ENCODE results near the gene LDLRAD4.
"Not testable (repeated sequence)": the region's sequence is repeated elsewhere in the genome, so short reads cannot be mapped to it uniquely, and the experiment has no call there.

Gene LDLRAD4

DNA sequence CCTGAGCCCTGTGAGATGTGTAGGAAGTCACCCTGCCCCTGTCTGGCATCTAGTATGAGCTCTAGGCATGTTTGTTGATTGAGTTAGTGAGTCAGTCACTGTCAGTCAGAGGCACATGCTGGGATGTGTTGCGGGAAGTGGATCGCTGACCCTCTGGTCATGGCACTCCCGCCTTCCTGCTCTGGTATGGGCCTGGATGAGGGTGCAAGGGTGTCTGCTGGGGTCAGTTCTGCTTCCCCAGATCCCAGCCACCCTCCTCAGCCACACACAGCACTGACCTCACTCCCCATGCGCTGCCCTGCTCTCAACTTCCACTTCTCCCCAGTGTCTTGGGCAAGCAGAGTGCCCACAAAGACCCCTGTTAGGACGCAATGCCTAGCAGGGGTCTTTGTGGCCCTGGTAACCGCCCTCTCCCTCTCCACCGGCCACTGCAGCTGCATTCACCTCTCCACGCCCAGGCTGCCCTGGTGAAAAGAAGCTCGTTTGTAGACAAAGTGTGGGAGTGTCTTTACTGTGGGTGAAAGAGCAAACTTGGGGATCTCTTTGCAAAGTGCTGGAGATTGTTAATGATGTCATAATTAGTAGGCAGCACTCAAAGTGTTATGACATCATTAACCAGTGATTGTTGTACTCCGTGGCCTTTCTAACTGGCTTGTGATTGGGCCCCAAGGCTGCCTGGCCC lies 252.1 kb downstream of the LDLRAD4 start:
- no peak for DNase-seq (ENCODE audit: low spot score)

DNA sequence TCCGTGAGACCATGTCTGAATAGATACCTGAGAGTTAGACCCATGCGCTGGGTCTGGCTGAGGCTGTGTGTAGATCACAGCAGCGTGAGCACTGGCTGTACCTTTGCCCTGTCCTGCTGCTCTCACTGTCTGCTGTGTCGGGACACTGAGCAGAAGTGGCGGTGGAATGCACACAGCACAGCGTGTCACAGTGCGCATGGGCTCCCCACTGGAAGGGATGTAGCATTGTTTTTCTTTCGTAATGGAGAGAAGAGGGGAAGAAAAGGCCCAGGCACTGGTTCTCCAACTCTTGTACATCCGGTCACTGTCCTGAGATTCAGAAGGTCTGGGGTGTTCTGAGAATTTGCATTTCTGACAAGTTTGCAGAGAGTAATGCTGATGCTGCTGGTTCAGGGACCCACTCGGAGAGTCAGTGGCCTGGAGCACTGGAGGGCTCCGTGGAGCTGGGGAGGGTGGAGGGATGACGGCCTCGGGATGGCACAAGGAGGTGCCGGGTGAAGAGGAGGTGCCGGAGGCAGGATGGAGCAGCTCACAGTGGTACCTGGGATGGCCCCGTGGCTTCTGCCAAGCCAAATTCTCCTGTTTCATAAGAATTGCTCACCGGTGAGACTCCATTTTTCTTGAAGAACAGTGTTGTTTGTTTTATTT lies 252.8 kb downstream of the LDLRAD4 start:
- no peak for DNase-seq (ENCODE audit: low spot score)

DNA sequence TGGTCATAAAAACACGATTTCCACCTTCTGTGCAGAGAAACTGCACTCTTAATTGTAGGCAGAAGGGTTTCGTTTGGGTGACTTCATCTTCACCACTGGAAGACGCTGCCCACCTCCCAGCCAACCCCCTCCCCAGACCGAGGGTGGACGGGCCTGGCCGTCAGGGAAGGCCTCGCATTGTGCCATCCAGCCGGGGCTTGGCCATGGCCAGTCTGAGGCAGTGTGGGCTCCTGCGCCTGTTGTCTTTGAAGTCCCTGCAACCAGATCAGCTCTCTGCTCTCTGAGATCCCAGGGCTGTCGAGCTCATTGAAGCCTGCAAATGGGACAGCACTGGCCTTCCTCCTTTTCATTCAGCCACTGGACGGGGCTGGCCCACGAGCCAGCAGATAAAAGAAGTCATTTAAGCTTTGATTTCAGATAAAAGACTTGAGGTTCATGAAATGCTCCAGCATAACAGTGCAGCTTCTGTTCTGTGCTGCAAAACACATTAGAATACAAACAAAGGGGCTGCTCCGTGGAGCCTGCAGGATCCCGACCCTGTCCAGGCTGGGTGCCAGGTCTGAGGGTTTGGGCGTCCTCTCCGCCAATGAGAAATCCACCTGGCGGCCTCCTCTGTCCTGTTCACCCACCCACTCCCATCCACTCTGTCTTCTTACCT lies 253.5 kb downstream of the LDLRAD4 start:
- DNase-seq (ENCODE audit: low spot score): peak; percentile 46

DNA sequence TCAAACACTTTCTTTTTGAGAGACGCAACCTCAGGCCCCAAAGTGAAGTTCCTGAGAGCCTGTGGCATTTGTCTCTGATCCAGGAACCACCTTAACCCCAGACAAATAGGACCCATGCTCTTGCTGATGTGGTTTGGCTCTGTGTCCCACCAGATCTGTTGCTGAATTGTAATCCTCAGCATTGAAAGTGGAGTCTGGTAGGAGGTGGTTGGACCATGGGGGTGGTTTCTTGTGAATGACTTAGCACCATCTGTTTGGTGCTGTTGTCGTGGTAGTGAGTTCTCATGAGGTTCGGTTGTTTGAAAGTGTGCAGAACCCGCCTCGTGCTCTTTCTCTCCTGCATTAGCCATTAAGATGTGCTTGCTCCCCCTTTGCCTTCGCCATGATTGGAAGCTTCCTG lies 255.2 kb downstream of the LDLRAD4 start:
- DNase-seq (ENCODE audit: low spot score): no peak

GRCh38 chr18:13474336-13474735 lies 255.8 kb downstream of the LDLRAD4 start:
- DNase-seq (ENCODE audit: low spot score): no peak

DNA sequence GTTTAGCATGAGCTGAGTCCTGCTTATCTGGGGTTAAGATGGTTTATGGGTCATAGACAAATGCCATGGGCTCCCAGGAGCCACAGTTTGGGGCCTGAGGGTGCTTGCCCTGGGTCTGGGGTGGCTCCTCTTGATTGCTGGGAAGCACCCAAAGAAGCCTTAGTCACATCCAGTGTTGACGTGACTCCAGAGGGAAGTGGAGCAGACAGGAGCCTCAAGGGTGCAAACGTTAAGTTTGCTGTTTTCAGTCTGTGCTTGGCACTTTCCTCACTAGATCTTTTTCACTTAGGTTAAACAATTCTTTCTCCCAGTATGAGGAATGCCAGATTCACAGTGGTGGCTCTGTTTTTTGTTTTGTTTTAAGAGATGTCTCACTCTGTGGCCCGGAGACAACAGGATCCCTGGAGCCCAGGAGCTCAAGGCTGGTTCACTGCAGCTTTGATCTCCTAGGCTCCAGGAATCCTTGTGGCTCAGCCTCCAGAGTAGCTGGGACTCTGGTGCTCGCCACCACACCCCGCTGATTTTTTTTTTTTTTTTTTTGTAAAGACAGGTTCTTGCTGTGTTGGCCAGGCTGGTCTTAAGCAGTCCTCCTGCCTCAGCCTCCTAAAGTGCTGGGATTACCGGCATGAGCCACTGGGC lies 256.5 kb downstream of the LDLRAD4 start:
- DNase-seq (ENCODE audit: low spot score): no peak

- not testable (repeated sequence) for DNase-seq (ENCODE audit: low spot score)
Observed at GRCh38 chr18:13476312-13476711, 257.8 kb downstream of the LDLRAD4 start.

DNA sequence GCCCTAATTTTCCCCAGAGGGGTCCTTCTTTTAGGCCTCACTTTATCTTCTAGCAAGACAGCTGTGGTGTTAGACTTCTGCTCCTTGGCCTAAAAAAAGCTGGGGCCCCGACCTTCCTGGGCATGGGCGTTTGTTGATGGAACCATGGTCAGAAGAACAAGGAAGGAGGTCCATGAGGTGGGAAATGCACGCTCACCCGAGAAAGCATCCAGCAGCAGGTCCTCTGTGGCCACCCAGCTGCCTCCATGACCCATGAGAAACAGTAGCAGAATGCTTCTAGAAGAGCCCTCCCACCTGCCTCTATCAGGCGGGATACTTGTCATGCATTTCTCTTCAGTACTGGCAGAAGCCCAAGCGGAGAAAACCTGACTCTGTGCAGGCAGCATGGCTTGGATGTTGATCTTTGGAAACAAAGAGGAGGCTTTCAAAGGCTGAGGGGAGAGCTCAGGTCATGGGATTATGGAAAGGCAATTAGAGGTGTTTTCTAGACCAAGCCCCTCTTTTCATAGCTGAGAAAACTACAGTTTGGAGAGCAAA lies 258.7 kb downstream of the LDLRAD4 start:
- DNase-seq (ENCODE audit: low spot score): no peak

- DNase-seq (ENCODE audit: low spot score): no peak
Observed at GRCh38 chr18:13480571-13481255, 262.2 kb downstream of the LDLRAD4 start.

DNA sequence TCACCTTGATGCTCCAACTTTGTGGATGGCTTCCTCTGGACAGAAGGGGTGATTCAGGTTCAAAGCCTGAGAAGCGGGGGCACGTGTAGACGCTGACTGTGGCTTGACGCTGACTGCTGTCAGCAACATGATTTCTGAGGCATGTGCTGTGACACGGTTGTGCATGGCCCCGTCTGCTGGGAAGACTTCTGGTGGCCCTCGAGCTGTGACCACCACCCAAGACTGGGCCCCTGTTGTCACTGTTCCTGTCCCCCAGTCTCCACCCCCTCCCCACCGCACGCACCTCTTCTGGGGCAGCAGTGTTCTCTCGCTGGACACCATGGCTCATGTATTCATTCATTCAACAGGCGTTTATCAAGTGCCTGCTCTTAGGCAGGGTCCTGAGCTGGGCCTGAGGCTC lies 262.8 kb downstream of the LDLRAD4 start:
- no peak for DNase-seq (ENCODE audit: low spot score)

DNA sequence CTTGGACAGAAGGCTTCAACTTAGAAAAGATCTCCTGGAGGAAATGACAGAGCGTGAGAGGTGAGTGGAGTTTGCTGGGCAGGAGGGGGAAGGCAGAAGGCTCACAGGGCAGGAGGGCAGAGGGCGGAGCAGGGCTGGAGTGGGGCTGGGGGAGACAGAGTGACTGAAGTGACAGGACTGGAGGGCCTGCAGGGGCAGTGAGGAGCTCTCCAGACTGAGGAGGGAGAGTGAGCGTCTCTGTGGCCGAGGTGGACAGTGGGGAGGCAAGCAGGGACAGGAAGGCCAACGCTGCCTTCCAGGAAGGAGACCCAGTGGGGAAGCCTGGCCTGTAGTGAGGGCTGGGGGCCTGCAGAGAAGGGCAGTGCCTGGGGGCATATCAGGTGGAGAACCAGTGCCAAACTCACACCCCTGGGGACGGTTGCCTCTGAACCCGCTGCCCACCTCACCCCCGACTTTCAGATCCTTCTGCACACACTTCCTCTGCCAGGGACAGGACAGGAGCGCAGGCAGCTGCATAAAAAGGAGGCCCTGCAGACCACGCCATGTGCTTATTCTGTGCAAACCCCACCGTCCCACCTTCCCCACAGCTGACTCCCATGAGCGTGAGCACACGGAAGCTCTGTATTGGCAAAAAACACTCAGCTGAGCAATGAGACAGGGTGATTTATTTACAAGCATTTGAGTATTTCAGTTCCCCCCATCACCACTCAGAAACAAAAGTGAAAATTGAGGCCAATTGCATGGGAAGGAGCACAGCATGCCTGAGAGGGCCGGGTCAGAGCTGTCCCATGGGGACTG lies 263.5 kb downstream of the LDLRAD4 start:
- no peak for DNase-seq (ENCODE audit: low spot score)

DNA sequence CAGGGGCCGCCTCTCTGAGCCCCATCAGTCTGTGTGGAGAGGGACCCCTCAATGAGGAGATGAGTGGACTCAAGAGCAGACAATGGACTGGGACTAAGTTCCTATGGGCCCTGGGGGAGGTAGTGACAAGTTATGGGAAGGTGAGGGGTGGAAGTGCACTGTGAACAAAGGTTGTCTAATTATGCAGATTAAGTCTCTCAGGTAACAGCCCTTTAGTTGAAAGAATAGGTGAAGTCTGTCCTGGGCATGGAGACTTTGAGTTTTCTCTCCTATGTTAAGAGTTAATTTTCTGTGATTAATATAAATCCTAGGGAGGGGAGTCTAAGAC lies 264.0 kb downstream of the LDLRAD4 start:
- no peak for DNase-seq (ENCODE audit: low spot score)

DNA sequence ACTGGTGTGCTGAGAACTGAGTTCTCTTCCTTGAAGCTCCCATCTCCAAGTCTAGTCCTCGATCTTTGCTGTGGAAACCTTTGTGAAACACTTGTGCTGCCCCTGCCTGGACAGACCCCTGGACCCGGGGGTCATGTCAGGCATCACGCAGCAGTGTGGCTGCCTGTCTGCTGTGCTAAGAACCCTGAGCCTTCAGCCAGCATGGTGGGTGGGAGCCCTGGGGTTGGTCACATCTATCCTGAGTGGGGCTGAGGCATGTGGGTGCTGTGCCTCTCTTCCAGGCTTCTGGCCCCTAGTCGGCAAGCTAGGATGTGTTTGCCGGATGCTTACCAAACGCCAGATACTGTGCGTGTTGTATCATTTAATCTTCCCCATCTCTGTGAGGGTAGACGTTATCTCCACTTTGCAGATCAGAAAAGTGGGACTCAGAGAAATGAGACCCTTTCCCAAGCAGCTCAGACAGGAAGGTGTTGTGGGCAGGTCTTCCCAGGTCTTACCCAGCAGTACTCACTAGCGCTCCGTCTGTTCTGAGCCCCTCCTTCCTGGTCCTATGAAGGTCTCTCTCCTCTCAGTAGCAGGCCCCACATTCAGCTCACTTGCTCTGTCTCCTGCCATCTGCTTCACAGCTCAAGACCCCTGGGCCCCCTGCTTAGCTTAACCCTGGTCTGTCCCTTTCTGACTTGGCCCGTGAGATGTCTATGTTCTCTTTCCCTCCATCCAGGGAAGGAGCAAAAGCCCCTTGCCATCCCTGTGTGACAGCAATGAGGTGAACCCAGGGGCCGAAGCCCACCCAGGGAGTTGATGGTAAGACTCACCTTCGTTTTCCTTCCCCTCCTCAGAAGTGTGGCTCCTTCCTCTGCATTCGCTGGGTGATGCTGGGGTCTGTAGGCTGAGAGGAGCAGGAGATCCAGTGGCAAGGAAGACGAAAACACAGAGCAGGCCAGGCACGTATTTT lies 265.0 kb downstream of the LDLRAD4 start:
- no peak for DNase-seq (ENCODE audit: low spot score)

DNA sequence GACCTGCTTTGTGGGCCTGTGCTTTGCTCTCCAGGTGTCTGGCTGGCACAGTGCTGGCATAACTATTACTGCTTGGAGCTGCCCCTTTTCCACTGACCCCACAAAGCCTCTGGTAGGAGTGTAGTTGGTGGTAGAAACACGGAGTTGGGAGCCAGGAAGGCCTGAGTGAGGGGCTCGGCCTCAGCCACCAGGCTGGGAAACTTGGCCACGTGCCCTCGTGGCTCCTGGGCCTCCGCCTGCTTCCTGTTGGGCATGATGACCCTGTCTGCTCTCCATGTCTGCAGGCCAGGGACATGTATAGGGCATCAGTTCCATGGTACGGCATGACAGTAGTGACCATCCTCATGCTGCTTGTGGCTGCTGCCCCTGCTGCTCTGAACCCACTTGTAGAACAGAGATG lies 266.6 kb downstream of the LDLRAD4 start:
- peak; percentile 5 for DNase-seq (ENCODE audit: low spot score)

DNA sequence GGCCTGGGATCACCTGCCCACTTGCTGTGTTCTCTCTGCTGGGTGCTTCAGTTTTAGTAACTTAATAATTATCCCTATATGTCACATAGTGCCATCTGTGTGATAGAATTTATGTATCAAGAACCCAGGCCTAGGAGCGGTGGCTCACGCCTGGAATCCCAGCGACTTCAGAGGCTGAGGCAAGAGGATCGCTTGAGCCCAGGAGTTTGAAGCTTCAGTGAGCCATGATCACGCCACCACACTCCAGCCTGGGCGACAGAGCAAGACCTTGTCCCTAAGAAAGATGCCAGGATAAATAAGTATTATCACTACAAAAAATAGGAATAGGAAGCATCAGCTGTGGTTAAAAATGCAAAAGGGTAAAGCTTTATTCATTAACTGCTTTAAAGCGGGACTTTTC lies 267.0 kb downstream of the LDLRAD4 start:
- DNase-seq (ENCODE audit: low spot score): no peak

DNA sequence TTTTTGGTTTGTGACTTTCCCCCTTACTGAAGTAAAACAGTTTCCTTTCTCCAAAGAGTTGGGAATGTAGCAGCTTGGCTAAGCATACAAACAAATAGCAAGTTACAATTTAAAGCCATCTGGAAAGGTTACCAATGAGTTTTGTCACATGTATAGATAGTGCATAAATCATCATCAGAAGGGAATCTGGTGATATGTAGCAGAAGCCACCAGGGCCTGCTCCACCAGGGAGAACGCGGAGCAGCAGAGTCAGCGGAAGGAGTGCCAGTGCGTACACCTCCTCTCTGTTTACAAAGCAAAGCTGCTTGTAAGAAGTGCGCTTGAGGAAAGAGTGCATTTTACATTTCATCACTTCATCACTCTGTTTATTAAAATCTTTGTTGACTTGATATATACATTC lies 267.7 kb downstream of the LDLRAD4 start:
- peak; percentile 4 for DNase-seq (ENCODE audit: low spot score)

DNA sequence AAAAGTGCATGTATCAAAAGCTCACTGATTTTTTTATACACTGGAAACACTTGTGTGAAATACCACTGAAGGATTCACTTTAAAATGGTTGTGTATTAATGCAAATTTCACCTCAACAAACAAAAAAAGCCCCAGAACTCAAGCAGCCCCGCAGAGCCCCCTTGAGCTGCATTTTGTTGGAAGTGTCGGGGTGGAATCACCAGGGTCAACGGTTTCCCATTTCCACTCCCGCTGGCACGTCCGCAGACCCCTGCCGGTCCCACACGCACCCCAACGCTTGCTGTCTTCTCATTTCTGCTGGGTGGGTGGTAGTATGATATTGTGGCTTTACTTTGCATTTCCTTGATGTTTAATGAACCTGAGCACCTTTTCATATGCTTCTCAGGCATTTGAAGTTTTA lies 268.1 kb downstream of the LDLRAD4 start:
- peak; percentile 2 for DNase-seq (ENCODE audit: low spot score)

DNA sequence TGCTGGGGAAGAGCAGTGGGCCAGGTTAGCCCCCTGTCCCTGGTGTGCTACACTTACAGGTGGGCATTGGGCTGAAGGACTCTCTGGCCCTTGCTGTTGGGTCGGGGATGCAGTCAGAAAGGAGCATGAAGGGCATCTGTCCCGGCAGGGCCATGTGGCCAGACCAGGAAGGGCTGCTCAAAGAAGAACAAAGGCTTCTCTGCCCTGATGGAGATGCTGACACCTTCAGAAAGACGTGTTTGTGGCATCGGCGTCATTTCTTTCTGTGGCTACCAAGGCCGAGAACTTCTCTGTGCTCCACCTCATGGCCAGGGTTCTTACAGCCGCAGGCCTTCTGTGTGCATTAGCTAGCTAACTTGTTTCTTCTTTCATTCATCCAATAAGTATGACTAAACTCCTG lies 268.7 kb downstream of the LDLRAD4 start:
- no peak for DNase-seq (ENCODE audit: low spot score)

DNA sequence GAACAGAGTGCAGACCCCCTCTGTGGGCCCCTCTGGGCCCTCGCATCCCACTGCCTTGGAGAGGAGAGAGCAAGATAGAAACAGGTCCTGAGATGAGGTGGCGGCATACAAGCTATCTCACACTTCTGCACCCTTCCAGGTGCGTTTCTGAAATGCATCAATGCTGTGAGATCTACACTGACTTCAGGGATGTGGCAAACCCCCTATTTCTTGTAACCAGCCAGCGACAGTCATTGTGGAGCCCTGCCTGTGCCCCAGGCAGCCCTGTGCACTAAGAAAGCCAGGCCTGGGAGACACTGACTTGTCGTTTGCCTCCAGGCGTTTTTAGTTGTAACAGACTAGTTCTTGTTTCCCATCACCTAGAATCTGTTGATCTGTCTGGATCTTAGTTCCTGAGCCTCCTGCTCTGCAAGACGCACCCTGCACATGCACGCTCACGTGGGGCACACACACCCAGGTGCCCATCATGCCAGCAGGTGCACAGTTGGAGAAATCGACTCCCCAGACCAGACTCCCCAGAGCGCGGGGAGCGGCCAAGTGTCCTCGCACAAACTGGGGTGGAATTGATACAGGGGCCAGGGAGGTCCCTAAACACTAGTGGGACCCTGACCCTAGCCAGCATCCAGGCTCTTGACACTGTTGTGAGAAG lies 269.8 kb downstream of the LDLRAD4 start:
- DNase-seq (ENCODE audit: low spot score): no peak

GRCh38 chr18:13489303-13489702 lies 270.7 kb downstream of the LDLRAD4 start:
- DNase-seq (ENCODE audit: low spot score): not testable (repeated sequence)
